Astrocyte (in vitro differentiated cells and primary cell): Measurements from ENCODE around the gene FNDC11. TPM values are rescaled to one million over a fixed set of nuclear protein-coding genes. Genes with fewer than 3 reads are reported as not detected.

Experiments
- DNase-seq: peaks from one replicate; pipeline ENCODE4 v3.0.0-alpha.2; 2010; ENCODE audit warnings: low read depth
- FAIRE-seq: peaks from 2 replicates; lab custom pipeline; 2011; peaks lifted over from hg19 to GRCh38; lab: Jason Lieb, UNC
- H2AFZ ChIP-seq: 2 replicates; pipeline ENCODE4 v1.6.0; 2012; ENCODE audit warnings: low read depth, low read length, inconsistent platforms
- H3K27ac ChIP-seq: 2 replicates; pipeline ENCODE4 v1.5.1; 2011; ENCODE audit warnings: low read depth, low read length, inconsistent platforms
- H3K27me3 ChIP-seq: 2 replicates; pipeline ENCODE4 v1.6.0; 2011; ENCODE audit warnings: low read length, inconsistent platforms; ENCODE audit not compliant: insufficient read depth
- H3K36me3 ChIP-seq: 2 replicates; pipeline ENCODE4 v1.5.1; 2011; ENCODE audit warnings: low read length, inconsistent platforms; ENCODE audit not compliant: insufficient read depth
- H3K4me1 ChIP-seq: 2 replicates; pipeline ENCODE4 v1.5.1; 2011; ENCODE audit warnings: low read length, inconsistent platforms; ENCODE audit not compliant: insufficient read depth
- H3K4me2 ChIP-seq: 2 replicates; pipeline ENCODE4 v1.6.0; 2012; ENCODE audit warnings: low read length, inconsistent platforms
- H3K4me3 ChIP-seq: 2 replicates; pipeline ENCODE4 v1.5.1; 2011; ENCODE audit warnings: low read depth, mild to moderate bottlenecking, low read length, inconsistent platforms; ENCODE audit not compliant: insufficient read depth
- H3K79me2 ChIP-seq: 2 replicates; pipeline ENCODE4 v1.6.0; 2012; ENCODE audit warnings: mild to moderate bottlenecking, low read length, inconsistent platforms; ENCODE audit not compliant: insufficient read depth
- H3K9ac ChIP-seq: 2 replicates; pipeline ENCODE4 v1.6.0; 2012; ENCODE audit warnings: mild to moderate bottlenecking, low read length, inconsistent platforms
- H3K9me3 ChIP-seq: 2 replicates; pipeline ENCODE4 v1.5.1; 2012; ENCODE audit warnings: low read depth, mild to moderate bottlenecking, low read length, inconsistent platforms; ENCODE audit not compliant: insufficient read depth
- H4K20me1 ChIP-seq: 2 replicates; pipeline ENCODE4 v1.6.0; 2012; ENCODE audit warnings: low read length, inconsistent platforms; ENCODE audit not compliant: insufficient read depth
- H3K27ac Mint-ChIP-seq: one replicate; pipeline ENCODE4 v1.8.0; 2021; ENCODE audit warnings: mild to moderate bottlenecking, mixed read lengths; ENCODE audit not compliant: unreplicated experiment
- H3K27me3 Mint-ChIP-seq: one replicate; pipeline ENCODE4 v1.8.0; 2021; ENCODE audit warnings: low read depth, mixed read lengths; ENCODE audit not compliant: unreplicated experiment
- H3K36me3 Mint-ChIP-seq: one replicate; pipeline ENCODE4 v1.8.0; 2021; ENCODE audit warnings: low read depth, mixed read lengths; ENCODE audit not compliant: unreplicated experiment
- H3K4me1 Mint-ChIP-seq: one replicate; pipeline ENCODE4 v1.8.0; 2021; ENCODE audit warnings: low read depth, mixed read lengths; ENCODE audit not compliant: unreplicated experiment
- H3K4me3 Mint-ChIP-seq: one replicate; pipeline ENCODE4 v1.8.0; 2021; ENCODE audit warnings: mild to moderate bottlenecking, moderate library complexity, mixed read lengths; ENCODE audit not compliant: unreplicated experiment
- H3K9me3 Mint-ChIP-seq: one replicate; pipeline ENCODE4 v1.8.0; 2021; ENCODE audit warnings: mild to moderate bottlenecking, mixed read lengths; ENCODE audit not compliant: unreplicated experiment
- EZH2 ChIP-seq: IDR thresholded peaks from 2 replicates; pipeline ENCODE4 v1.6.1; 2012; ENCODE audit warnings: mild to moderate bottlenecking, low read length, inconsistent platforms; ENCODE audit not compliant: insufficient read depth
- total RNA-seq: library from RNA; stranded (reverse); gene quantifications from 2 replicates; pipeline ENCODE4 v1.2.1, GENCODE V29; 2021
- TF ChIP-seq, protein P1 (sequence below): IDR thresholded peaks from 2 replicates; pipeline ENCODE4 v1.5.1; 2011; ENCODE audit warnings: low read depth, mild to moderate bottlenecking, inconsistent platforms, low read length, moderate library complexity; ENCODE audit not compliant: insufficient read depth

Gene FNDC11
- total RNA-seq, 1 donor from 2014 or later, result 0.20 TPM

DNA sequence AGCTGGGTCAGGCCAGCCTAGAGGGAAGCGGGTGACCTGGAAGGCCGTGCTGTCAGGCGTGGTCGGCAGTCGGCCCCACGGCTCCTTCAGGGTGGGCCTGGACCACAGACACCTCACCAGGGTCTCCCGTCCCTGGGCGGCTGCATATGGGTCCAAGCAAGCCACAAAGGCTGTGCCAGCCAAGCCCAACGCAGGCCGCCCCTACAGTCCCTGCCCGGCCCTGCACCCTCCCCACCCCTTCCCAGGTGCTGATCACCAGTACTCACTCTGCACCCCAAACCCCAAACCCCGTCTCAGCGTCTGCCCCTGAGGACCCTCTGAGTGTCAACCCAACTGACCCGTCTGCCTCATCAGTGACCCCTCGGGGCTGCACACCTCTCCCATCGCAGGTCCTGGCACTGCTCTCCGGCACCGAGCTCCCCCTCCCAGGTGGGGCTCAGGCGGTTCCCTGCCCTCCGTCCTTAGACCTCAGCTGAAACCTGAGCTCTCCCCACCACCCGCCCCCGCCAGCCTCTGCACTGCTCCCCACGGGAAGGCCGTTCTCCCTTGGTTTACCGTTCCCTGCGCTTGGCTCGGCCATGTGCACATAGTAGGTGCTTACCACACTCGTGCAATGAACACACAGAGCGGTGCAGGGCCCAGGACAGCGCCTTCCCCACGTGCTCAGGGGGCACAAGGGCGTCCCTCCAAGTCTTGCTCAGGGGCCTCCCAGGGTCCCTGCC, 34.9 kb upstream of the FNDC11 start:
- Histone ChIP-seq H3K9me3 (no peaks in the 10 kb centered on the region), H3K9ac (peak overlapping the region; percentile 91), H3K4me2 (peak overlapping the region; percentile 100), H3K4me3 (peak overlapping the region; percentile 67), H4K20me1 (peaks cover 29% of the 10 kb centered on the region), H3K79me2 (peaks cover 28% of the 10 kb centered on the region), H2AFZ (peak overlapping the region; percentile 88), H3K4me1 (peaks cover 14% of the 10 kb centered on the region), H3K27me3 (no peaks in the 10 kb centered on the region), H3K27ac (no peak overlapping the region), H3K36me3 (no peaks in the 10 kb centered on the region)
- Mint-ChIP-seq H3K4me1 (peaks cover 2% of the 10 kb centered on the region), H3K27ac (peak overlapping the region; percentile 53), H3K9me3 (peaks cover 1% of the 10 kb centered on the region), H3K27me3 (peaks cover 2% of the 10 kb centered on the region), H3K36me3 (peaks cover 12% of the 10 kb centered on the region), H3K4me3 (peak overlapping the region; percentile 82)
- FAIRE-seq (no peak), DNase-seq (no peak)
- TF ChIP-seq, protein P1, sequence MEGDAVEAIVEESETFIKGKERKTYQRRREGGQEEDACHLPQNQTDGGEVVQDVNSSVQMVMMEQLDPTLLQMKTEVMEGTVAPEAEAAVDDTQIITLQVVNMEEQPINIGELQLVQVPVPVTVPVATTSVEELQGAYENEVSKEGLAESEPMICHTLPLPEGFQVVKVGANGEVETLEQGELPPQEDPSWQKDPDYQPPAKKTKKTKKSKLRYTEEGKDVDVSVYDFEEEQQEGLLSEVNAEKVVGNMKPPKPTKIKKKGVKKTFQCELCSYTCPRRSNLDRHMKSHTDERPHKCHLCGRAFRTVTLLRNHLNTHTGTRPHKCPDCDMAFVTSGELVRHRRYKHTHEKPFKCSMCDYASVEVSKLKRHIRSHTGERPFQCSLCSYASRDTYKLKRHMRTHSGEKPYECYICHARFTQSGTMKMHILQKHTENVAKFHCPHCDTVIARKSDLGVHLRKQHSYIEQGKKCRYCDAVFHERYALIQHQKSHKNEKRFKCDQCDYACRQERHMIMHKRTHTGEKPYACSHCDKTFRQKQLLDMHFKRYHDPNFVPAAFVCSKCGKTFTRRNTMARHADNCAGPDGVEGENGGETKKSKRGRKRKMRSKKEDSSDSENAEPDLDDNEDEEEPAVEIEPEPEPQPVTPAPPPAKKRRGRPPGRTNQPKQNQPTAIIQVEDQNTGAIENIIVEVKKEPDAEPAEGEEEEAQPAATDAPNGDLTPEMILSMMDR, result no peak
- TF ChIP-seq EZH2, result no peak

DNA sequence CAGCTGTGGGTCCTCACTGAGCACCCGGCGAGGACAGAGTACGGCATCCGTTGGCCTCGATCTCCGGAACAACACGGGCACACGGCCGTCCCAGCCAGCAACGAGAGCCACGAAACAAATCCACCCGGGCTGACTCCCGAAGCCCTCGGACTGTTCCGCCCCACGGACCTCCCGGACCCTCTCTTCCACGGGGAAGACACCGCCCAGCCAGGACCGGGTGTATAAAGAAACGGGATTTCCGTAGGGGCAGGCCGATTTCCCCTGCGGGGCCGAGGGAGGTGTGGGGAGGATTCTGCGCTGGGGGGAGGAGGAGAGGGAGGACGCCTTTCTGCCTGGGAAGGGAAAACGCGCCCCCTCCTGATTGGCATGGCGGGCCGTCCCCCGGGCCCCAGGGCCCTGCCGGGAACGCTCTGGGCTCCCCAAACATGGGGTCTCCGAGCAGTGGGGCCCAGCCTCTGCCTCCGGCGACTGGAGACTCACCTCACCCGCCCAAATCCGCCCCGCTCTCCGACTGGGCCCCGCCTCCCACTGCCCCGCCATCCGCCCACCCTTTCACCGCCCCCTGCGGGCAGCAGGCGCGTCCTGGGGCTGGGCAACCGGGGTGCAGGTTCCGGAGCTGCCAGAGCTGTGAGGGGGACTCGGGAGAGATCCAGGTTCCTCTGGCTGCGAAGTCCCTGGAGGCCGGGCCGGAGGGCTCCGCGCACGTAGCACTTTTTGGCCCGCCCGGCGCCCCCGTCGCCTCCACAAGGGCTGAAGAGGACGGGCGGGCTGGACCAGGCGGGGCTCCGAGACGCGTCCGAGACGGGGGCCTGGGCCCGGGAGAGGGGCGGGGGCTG, 34.1 kb upstream of the FNDC11 start:
- Histone ChIP-seq H2AFZ (peak overlapping the region; percentile 88), H3K27ac (peak overlapping the region; percentile 50), H3K9ac (peak overlapping the region; percentile 91), H3K4me3 (peak overlapping the region; percentile 67), H3K4me2 (peak overlapping the region; percentile 100), H3K27me3 (no peaks in the 10 kb centered on the region), H3K79me2 (peaks cover 28% of the 10 kb centered on the region), H4K20me1 (peaks cover 37% of the 10 kb centered on the region), H3K36me3 (no peaks in the 10 kb centered on the region), H3K4me1 (peaks cover 14% of the 10 kb centered on the region), H3K9me3 (no peaks in the 10 kb centered on the region)
- Mint-ChIP-seq H3K9me3 (peaks cover 1% of the 10 kb centered on the region), H3K4me1 (peaks cover 2% of the 10 kb centered on the region), H3K27ac (peak overlapping the region; percentile 53), H3K27me3 (peaks cover 2% of the 10 kb centered on the region), H3K36me3 (peaks cover 17% of the 10 kb centered on the region), H3K4me3 (peak overlapping the region; percentile 82)
- DNase-seq, result peak; percentile 37
- TF ChIP-seq, protein P1, result no peak
- peak; percentile 48 for TF ChIP-seq EZH2
- no peak for FAIRE-seq
